Measurements from ENCODE around the gene PRKCE. TPM values are rescaled to one million over a fixed set of nuclear protein-coding genes. Genes with fewer than 3 reads are reported as not detected.
A peak's percentile ranks its signal among the peaks of the same experiment; 100 is the strongest.

Gene PRKCE
- total RNA-seq, 1 experiment from 2014 or later, result 12.1 TPM

DNA sequence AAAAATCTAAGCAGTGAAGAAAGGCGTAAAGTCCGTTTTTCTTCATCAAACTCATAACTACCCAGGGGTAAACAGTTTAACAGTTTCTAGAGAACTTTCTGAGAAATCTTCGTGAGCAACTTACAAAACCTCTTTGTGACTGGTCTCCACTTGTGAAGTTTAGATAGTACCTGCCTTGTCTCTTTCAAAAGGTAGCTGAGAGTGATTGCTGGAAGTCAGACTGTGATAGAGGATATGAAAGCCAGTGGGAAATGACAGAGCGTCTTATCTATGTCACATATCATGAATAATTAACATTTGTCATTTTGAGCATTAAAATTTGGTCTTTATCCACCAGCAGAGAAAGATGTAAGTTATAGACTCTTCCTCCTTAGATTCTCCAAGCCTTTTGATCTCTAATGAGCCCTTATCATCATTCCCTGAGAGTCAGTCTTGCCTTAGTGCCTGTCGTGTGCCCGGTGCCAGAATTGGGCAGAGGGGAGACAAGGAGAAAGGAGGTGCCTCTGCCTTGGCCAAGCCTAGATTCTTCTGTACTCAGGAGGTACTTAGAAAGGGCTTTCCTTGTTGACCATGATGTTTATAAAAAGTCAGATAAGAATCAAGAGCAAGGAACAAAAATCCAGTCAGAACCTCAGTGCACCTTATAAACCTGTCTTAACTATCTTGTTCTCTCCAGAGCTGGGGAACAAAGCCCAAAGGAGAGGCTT is 440.6 kb downstream of the PRKCE start:
- H3K27me3 Mint-ChIP-seq (ENCODE audit: insufficient read depth, unreplicated experiment), result no peaks in the 10 kb centered on the region
- no peak overlapping the region for H3K27ac Mint-ChIP-seq (ENCODE audit: low read depth, unreplicated experiment)
- H3K9me3 Mint-ChIP-seq (ENCODE audit: unreplicated experiment), result peaks cover 11% of the 10 kb centered on the region
- no peak overlapping the region for H3K4me3 Mint-ChIP-seq (ENCODE audit: unreplicated experiment)
- POLR2A ChIA-PET, result no interaction called here
- BruUV-seq (replicated peaks), result no TSS peak
- no peak for DNase-seq (ENCODE audit: unreplicated experiment)
- no peaks in the 10 kb centered on the region for H3K4me1 Mint-ChIP-seq (ENCODE audit: insufficient read depth, unreplicated experiment)
- TF ChIP-seq, protein P1, sequence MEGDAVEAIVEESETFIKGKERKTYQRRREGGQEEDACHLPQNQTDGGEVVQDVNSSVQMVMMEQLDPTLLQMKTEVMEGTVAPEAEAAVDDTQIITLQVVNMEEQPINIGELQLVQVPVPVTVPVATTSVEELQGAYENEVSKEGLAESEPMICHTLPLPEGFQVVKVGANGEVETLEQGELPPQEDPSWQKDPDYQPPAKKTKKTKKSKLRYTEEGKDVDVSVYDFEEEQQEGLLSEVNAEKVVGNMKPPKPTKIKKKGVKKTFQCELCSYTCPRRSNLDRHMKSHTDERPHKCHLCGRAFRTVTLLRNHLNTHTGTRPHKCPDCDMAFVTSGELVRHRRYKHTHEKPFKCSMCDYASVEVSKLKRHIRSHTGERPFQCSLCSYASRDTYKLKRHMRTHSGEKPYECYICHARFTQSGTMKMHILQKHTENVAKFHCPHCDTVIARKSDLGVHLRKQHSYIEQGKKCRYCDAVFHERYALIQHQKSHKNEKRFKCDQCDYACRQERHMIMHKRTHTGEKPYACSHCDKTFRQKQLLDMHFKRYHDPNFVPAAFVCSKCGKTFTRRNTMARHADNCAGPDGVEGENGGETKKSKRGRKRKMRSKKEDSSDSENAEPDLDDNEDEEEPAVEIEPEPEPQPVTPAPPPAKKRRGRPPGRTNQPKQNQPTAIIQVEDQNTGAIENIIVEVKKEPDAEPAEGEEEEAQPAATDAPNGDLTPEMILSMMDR (IDR thresholded peaks at IDR 0.05; ENCODE audit: unreplicated experiment), result no peak
- CTCF ChIA-PET, result no interaction called here
- intact Hi-C loops (cut with micrococcal nuclease), result no loop called here
- peaks cover 9% of the 10 kb centered on the region for H3K36me3 Mint-ChIP-seq (ENCODE audit: insufficient read depth, unreplicated experiment)

DNA sequence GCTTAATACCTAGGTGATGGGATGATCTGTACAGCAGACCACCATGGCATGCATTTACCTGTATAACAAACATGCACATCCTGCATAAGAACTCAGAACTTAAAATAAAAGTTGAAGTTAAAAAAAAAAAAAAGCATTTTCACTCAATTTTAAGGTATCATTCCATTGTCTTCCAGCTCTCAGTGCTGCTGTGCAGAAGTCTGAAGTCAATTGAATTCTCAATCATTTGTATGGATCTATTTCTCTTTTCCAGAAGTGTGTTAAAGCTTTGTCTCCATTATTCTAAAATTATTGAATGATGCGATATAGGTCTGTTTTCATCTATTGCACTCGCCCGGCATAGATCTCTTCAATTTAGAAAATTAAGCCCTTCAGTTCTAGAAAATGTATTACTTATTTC is 443.2 kb downstream of the PRKCE start:
- TF ChIP-seq, protein P1 (IDR thresholded peaks at IDR 0.05; ENCODE audit: unreplicated experiment), result no peak
- H3K36me3 Mint-ChIP-seq (ENCODE audit: insufficient read depth, unreplicated experiment), result no peaks in the 10 kb centered on the region
- peaks cover 20% of the 10 kb centered on the region for H3K4me1 Mint-ChIP-seq (ENCODE audit: insufficient read depth, unreplicated experiment)
- BruUV-seq (replicated peaks), result no TSS peak
- intact Hi-C loops (cut with micrococcal nuclease), result loop anchor here (5.0 kb wide), 1 partner anchor 78 kb away; no protein-coding TSS in a partner anchor
- H3K4me3 Mint-ChIP-seq (ENCODE audit: unreplicated experiment), result no peak overlapping the region
- POLR2A ChIA-PET, result interaction anchor here (0.5 to 0.7 kb wide), 3 partner anchors 12 to 241 kb away, joined by 3 to 4 read pairs (median 3); no protein-coding TSS in a partner anchor
- H3K9me3 Mint-ChIP-seq (ENCODE audit: unreplicated experiment), result peaks cover 11% of the 10 kb centered on the region
- no peaks in the 10 kb centered on the region for H3K27me3 Mint-ChIP-seq (ENCODE audit: insufficient read depth, unreplicated experiment)
- CTCF ChIA-PET, result interaction anchor here (0.7 to 0.8 kb wide), 2 partner anchors 187 to 1256 kb away, joined by 3 read pairs; no protein-coding TSS in a partner anchor
- DNase-seq (ENCODE audit: unreplicated experiment), result no peak
- no peak overlapping the region for H3K27ac Mint-ChIP-seq (ENCODE audit: low read depth, unreplicated experiment)

DNA sequence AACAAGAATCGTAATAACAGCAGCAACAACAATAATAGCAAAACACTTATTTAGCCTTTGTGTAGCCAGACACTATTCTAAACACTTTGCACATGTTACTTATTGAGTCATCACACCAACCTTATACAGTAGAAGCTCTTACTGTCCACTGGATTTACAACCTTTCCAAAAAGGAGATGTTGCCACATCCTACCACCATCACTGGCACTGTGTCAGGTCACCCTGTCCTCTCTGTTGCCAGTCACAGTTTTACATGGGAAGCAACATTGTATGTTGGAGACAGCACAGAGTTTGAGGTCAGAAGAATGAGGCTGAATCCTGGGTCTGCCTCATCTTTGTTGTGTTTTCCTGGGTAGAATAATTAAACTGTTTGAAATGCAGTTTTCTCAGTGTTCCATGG is 444.4 kb downstream of the PRKCE start:
- TF ChIP-seq, protein P1 (IDR thresholded peaks at IDR 0.05; ENCODE audit: unreplicated experiment), result no peak
- peaks cover 5% of the 10 kb centered on the region for H3K36me3 Mint-ChIP-seq (ENCODE audit: insufficient read depth, unreplicated experiment)
- BruUV-seq (replicated peaks), result no TSS peak
- H3K27ac Mint-ChIP-seq (ENCODE audit: low read depth, unreplicated experiment), result no peak overlapping the region
- H3K4me1 Mint-ChIP-seq (ENCODE audit: insufficient read depth, unreplicated experiment), result peaks cover 20% of the 10 kb centered on the region
- peak; percentile 20 for DNase-seq (ENCODE audit: unreplicated experiment)
- H3K9me3 Mint-ChIP-seq (ENCODE audit: unreplicated experiment), result peaks cover 11% of the 10 kb centered on the region
- CTCF ChIA-PET, result no interaction called here
- POLR2A ChIA-PET, result interaction anchor here (1.2 kb wide), 1 partner anchor 13 kb away, joined by 3 read pairs; no protein-coding TSS in a partner anchor
- intact Hi-C loops (cut with micrococcal nuclease), result loop anchor here (5.0 kb wide), 1 partner anchor 76 kb away; no protein-coding TSS in a partner anchor
- no peaks in the 10 kb centered on the region for H3K27me3 Mint-ChIP-seq (ENCODE audit: insufficient read depth, unreplicated experiment)
- H3K4me3 Mint-ChIP-seq (ENCODE audit: unreplicated experiment), result no peak overlapping the region

DNA sequence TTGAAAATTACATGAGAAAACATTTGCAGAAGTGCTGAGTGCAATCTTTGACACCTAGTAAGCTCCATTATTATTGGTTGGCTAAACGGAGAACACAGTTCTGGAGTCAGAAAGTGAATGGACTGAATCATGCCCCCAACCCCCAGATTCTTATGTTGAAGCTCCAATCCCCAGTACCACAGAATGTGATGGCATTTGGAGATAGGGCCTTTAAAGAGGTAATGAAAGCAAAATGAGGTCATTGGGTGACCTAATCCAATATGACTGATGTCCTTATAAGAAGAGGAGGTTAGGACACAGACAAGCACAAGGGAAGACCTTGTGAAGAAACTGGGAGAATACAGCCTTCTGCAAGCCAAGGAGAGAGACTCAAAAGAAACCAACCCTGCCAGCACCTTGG is 444.8 kb downstream of the PRKCE start:
- no peak overlapping the region for H3K4me3 Mint-ChIP-seq (ENCODE audit: unreplicated experiment)
- no peak overlapping the region for H3K27ac Mint-ChIP-seq (ENCODE audit: low read depth, unreplicated experiment)
- no TSS peak for BruUV-seq (replicated peaks)
- peaks cover 11% of the 10 kb centered on the region for H3K9me3 Mint-ChIP-seq (ENCODE audit: unreplicated experiment)
- POLR2A ChIA-PET, result interaction anchor here (1.2 kb wide), 1 partner anchor 13 kb away, joined by 3 read pairs; no protein-coding TSS in a partner anchor
- peaks cover 20% of the 10 kb centered on the region for H3K4me1 Mint-ChIP-seq (ENCODE audit: insufficient read depth, unreplicated experiment)
- intact Hi-C loops (cut with micrococcal nuclease), result loop anchor here (5.0 kb wide), 1 partner anchor 76 kb away; no protein-coding TSS in a partner anchor
- CTCF ChIA-PET, result no interaction called here
- H3K36me3 Mint-ChIP-seq (ENCODE audit: insufficient read depth, unreplicated experiment), result peaks cover 5% of the 10 kb centered on the region
- H3K27me3 Mint-ChIP-seq (ENCODE audit: insufficient read depth, unreplicated experiment), result no peaks in the 10 kb centered on the region
- TF ChIP-seq, protein P1 (IDR thresholded peaks at IDR 0.05; ENCODE audit: unreplicated experiment), result no peak
- DNase-seq (ENCODE audit: unreplicated experiment), result no peak

Data from MCF 10A (cell line).